Lung microvascular endothelial cell (primary cell): ENCODE measurements around the gene PTGES3. TPM values are rescaled to one million over a fixed set of nuclear protein-coding genes. Genes with fewer than 3 reads are reported as not detected.
"Not testable (repeated sequence)": the region's sequence is repeated elsewhere in the genome, so short reads cannot be mapped to it uniquely, and the experiment has no call there.

ENCODE experiments used
- DNase-seq, 2 donors: peaks; one replicate each; pipeline versions ENCODE4 v3.0.0 to v3.0.0-alpha.2; 2010; ENCODE audit warnings: low read depth in 2 of 2
- total RNA-seq: library from RNA; depleted of rRNA; stranded (reverse); fragments of >200 nt; gene quantifications from 2 replicates; pipeline ENCODE4 v1.2.1, GENCODE V29; 2014

Gene PTGES3
- total RNA-seq, 1 donor from 2014 or later = 45.2 TPM

DNA sequence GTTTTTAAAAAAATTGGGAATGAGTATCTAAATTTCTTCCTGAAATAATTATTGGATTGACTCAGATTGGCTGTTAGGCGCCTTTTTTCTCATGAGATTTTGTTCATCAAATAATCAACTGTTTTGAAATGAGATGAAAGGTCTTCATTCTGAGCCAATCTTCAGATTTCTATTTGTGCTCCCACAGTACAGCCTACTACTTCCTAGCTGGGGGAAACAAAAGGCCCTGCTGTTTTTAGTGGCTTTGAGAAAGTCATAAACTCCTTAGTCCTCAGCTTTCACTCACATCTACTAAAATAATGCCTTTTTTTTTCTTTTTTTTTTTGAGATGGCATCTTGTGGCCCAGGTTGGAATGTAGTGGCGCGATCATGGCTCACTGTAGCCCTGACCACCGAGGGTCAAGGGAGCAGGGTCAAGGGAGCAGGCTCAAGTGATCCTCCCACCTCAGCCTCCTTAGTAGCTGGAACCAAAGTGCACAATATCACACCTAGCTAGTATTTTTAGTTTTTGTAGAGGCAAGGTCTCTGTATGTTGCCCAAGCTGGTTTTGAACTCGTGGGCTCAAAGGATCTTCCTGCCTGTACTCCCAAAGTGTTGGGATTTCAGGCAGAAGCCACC lies 21.8 kb upstream of the PTGES3 start:
- no peak for DNase-seq

DNA sequence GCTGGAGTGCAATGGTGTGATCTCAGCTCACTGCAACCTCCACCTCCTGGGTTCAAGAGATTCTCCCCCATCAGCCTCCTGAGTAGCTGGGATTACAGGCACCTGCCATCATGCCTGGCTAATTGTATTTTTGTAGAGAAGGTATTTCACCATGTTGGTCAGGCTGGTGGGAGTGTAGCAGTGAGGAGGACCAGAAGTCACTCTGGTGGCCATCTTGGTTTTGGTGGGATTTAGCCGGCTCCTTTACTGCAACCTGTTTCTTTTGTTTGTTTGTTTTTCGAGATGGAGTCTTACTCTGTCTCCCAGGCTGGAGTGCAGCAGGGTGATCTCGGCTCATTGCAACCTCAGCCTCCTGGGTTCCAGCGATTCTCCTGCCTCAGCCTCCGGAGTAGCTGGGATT lies 16.4 kb upstream of the PTGES3 start:
- not testable (repeated sequence) for DNase-seq

DNA sequence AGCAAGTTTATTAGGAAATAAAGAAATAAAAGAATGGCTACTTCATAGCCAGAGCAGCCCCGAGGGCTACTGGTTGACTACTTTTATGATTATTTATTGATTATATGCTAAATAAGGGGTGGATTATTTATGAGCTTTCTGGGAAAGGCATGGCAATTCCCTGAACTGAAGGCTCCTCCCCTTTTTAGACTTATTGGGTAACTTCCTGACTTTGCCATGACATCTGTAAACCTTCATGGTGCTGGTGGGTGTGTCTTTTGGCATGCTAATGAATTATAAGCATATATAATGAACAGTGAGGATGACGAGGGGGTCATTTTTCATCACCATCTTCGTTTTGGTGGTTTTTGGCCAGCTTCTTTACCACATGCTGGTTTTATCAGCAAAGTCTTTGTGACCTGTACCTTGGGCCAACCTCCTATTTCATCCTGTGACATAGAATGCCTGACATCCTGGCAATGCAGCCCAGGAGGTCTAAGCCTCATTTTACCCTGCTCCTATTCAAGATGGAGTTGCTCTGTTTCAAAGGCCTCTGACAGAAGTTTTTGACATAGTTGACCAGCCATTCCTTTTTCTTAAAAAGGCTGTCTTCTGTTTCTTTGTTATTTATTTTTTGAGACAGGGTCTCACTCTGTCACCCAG lies 11.1 kb upstream of the PTGES3 start:
- no peak for DNase-seq

DNA sequence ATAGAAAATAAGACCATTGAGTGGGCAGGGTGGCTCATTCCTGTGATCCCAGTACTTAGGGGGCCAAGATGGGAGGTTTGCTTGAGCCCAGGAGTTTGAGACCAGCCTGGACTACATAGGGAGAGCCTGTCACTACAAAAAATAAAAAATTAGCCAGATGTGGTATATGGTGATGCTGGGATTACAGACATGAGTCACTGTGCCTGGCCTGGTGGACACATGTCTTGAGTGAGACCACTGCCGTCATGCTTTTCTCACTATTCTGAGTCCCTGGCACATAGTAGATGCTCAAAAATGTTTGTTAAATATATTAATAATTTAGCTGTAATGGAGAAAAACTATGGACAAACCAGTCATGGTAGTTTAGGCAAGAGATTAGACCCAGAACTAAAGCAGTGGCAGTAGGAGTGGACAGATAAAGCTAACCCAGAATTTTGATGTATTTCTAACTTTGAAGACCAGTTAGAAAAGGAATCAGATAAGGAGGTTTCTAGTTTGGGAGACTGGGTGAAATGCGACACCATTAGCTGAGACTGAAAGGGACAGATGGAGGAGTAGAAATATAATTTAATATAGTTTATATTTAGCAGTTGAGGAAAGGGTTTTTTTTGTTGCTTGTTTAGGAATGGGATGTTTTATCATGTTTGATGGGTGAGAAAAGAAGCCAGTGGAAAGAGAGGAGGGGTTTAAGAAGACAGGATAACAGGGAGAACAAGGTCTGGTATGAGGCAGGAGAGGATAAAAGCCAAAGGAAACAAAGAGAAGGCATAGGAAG lies 7.4 kb upstream of the PTGES3 start:
- DNase-seq = no peak

DNA sequence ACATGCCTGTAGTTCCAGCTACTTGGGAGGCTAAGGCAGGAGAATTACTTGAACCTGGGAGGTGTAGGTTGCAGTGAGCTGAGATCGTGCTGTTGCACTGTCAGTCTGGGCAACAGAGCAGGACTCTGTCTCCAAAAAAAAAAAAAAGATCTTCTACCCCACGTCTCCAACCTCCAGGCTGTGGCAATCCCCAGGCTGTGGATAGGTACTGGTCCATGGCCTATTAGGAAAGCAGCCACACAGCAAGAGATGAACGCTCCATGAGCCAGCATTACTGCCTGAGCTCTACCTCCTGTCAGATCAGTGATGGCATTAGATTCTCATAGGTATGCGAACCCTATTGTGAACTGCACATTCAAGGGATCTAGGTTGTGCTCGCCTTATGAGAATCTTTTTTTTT lies 6.1 kb upstream of the PTGES3 start:
- no peak for DNase-seq

DNA sequence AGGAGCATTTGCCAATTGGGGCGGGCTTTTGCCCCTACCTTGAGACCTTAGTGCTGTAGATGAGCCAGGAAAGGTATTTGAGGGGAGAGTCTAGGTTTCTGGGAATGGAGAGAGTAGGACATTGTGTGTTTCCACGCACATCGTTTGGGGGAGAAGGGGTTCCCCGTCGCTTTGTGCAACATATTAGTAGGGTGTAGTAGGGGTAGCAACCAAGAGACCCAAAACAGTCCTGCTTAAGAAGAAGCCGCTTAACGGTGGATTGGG lies 694 bp upstream of the PTGES3 start:
- DNase-seq = no peak

DNA sequence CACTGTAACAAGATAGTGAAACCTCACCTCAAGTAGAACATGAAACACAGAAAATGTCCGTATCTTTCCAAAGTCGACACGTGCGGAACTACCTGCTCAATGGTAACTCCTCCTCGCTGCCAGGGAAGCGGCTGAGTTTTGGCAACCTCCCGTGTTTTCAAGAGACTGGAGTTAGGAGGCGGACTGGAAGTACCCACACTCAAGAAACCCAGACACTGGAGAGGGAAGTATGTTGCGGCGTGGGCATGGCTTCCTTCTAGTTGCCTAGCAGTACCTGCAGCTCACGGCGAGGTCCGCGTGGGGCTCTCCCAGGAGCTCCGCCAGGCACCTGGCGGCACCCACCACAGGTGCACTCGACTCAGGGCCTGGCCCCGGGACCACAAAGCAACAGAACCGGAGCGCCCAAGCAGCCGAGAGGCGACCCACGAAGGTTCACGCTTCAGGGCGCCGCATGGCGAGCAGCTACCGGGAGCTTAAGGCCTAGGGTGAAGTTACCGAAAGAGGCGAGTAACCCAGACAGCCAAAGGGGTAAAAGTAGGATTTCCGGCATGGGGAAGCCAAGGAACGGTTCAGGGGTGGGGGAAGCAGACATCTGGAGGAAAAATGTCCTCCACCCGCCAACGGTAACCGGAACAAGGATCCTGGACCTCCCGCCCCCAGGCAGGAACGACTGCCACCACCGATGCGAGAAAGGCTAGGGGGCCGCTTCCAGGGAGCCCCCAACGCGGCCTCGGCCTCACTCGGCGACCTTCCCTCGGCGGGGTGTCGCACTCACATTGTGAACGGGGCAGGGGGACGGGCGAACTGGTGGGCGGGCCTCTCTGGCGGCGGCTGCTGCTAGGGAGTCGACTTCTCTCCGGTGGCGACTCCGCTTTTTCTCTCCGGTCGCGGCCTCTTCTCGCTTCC lies 608 bp downstream of the PTGES3 start:
- DNase-seq = peak; percentile 45 to 52

DNA sequence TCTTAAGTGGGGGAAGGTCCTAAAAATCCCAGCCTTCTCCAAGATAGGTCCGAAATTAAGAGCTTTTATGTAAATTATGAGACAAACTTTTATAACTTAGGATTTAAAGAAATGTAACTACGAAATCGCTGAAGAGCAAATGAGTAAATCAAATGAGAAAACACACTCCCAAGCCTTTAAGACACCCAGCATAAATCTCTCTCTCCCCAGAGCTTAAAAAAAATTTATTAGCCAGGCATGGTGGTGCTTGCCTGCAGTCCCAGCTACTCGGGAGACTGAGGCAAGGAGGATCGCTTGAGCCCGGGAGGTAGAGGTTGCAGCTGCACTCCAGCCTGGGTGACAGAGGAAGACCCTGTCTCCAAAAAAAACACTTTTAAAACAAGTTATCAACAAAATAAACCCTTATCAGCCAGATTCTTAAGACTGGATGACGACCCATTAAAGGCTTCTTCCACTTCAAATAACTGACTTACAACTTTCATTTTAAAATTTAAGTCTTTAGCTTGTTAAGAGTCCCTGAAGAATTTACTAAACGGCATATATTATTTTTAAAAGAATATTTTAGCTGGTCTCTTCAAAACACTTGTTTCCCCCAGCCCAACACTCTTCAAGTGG lies 3.2 kb downstream of the PTGES3 start:
- no peak for DNase-seq

DNA sequence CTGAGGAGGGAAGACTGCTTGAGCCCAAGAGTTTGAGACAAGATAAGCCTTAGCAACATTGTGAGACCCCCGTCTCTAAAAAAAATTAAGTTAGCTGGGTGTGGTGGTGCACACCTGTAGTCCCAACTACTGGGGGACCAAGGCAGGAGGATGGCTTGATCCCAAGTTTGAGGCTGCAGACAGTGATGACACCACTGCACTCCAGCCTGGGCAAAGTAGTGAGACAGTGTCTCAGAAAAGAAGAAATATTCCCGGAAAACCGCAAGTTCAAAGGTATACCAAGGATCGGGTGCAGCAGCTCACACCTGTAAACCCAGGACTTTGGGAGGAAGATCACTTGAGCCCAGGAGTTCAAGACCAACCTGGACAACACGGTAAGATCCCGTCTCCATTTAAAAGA lies 5.8 kb downstream of the PTGES3 start:
- DNase-seq = no peak

DNA sequence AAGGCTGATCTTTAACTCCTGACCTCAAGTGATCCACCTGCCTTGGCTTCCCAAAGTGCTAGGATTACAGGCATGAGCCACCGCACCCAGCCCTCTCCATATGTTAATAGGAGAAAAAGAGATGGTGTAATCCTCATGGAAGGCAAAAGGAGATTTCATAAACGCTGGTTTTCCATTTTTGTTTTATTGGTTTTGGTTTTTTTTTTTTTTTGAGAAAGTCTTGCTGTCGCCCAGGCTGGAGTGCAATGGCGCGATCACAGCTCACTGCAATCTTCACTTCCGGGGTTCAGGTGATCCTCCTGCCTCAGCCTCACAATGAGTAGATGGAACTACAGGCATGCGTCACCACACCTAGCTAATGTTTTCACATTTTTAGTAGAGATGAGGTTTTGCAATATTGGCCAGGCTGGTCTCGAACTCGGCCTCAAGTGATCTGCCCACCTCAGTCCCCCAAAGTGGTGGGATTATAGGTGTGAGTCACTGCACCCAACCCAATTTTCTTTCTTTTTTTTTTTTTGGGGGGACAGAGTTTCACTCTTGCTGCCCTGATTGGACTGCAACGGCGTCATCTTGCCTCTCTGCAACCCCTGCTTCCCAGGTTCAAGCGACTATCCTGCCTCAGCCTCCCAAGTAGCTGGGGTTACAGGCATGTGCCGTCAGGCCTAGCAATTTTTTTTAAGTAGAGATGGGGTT lies 8.1 kb downstream of the PTGES3 start:
- no peak for DNase-seq

DNA sequence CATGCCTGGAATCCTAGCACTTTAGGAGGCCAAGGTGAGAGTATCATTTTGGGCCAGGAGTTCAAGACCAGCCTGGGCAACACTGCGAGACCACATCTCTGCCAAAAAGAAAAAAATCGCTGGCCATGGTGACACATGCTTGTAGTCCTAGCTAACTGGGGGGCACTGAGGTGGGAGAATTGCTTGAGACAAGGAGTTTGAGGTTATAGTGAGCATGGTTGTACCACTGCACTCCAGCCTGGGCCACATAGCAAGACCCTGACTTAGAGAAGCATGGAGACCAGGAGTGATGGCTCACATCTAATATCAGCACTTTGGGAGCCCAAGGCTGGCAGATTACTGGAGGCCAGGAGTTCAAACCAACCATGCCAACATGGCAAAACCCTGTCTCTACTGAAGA lies 9.2 kb downstream of the PTGES3 start:
- DNase-seq = no peak

DNA sequence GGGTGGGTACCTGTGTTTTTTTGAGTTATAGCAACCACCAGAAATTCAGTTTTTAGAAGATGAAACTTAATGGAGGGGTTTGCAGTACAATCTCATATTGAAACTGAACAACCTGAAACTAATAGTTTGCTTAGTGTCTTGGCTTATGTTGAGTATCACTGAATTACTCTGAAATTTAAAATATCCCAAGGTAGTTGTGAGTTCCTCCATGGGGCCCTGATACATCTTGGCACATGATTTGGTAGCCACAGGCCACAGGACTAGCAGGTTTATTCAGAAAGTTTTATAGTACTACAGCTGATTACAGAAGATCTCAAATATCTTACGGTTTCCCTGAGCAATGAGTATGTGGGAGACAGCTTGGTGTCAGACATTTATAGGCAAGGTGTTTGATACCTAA lies 10.4 kb downstream of the PTGES3 start:
- DNase-seq = no peak

DNA sequence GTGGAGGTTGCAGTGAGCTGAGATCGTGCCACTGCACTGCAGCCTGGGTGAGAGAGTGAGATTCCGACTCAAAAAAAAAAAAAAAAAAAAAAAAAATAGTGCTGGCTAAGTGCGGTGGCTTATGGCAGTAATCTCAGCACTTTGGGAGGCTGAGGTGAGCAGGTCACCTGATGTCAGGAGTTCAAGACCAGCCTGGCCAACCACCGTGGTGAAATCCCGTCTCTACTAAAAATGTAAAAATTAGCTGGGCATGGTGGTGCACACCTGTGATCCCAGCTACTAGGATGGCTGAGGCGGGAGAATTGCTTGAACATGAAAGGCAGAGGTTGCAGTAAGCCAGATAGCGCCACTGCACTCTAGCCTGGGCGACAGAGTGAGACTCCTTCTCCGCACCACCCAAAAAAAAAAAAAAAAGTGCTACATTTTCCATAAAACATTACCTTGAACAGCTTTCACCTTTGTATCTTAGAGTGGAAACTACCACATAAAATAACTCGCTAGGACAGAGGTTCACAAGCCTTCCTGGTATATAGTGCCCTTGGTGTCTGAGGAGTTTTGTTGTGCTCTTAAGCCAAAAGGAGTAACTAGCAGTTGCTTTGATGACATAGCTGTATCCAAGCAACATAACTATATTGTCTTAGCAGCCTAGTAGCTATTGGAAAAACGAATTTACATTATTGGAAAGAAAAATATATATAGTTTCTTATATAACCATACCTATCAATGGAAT lies 11.1 kb downstream of the PTGES3 start:
- no peak for DNase-seq

DNA sequence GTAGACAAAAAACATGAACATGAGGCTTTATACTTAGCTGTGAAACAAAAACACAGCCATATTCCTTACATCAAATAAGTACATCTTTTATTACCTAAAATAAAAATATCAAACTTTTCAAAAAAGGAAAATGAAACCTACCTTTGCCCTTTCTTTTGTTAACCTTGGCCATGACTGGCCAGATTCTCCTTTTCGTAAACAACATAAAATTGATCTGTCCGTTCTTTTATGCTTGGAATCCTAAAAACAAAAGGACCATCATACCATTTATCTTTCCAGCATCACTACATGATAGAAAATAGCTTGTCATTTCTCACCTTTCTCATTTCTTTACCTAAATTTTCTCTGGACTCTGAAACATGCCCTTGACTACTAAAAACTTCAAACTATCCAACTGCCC lies 16.5 kb downstream of the PTGES3 start:
- DNase-seq = no peak

DNA sequence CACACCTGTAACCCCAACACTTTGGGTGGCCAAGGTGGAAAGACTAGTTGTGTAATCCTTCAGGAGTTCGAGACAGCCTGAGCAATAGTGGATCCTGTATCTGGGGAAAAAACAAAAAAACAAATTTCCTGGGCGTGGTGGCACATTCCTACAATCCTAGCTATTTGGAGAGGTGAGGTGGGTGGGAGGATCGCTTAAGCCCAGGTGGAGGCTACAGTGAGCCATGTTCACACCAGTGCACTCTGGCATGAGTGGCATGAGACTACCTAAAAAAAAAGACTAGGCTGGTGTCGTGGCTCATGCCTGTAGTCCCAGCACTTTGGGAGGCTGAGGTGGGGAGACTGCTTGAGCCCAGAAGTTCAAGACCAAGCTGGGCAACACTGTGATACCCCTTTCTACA lies 17.2 kb downstream of the PTGES3 start:
- DNase-seq = no peak

DNA sequence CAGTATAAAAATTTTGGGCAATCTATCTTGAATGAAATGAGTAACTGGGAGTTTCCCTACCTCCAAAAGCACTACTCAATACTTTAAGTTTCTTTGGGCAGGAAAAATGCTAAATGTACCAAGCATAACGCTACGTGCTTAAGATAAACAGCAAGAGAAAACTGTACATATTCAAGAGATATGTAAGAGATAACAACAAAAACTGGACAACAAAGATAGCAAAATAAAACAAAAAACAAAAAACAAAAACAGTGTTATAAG lies 20.0 kb downstream of the PTGES3 start:
- DNase-seq = no peak

DNA sequence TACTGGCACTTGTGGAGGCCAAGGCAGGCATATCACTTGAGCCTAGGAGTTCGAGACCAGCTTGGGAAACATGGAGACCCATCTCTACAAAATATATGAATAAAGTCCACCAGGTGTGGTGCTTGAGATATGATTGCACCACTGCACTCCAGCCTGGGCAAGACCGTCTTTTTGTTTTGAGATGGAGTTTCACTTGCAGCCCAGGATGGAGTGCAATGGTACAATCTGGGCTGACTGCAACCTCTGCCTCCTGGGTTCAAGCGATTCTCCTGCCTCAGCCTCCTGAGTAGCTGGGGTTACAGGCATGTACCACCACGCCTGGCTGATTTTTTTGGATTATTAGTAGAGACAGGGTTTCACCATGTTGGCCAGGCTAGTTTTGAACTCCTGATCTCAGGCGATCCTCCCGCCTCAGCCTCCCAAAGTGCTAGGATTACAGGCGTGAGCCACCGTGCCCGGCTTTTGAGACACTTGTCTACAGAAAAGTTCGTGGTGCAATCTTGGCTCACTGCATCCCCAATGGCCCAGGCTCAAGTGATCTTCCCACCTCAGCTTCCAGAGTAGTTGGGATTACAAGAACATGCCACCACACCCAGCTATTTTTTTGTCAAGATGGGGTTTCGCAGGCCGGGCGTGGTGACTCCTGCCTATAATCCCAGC lies 26.0 kb downstream of the PTGES3 start:
- no peak for DNase-seq

DNA sequence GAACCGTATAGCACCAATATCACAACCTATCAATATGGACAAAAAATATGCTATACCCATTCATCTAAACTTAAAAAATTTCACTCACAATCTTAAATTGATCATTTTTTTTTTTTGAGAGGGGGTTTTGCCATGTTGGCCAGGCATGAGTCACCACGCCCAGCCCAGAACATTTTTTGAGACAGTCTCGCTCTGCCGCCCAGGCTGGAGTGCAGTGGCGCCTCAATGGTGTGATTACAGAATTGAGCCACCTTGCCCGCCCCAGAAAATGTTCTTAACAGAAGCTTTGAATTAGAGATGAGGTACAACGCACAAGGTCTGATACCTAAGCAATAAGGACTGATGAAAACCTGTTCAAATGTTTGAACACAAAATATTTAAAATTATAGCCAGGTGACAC lies 26.5 kb downstream of the PTGES3 start:
- DNase-seq = no peak

DNA sequence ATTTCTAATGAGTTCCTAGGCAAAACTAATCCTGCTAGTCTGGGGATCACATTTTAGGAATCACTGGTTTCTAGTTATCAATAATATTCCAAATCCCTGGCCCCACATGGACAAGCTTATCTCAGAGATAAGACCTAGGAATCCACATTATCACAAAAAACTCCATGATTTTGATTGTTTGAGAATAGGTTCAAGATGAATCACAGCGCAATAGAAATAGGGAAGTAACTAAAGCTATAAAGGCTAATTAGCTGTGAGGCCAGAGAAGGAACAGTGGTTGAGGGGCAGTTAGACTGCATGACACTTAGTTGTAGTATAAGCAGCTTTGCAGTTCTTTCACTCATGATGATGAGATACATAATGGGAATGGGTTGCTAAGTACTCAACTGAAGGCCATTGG lies 29.2 kb downstream of the PTGES3 start:
- no peak for DNase-seq
